PC-3 (cell line): ENCODE data around the gene FCN2. TPM values are rescaled to one million over a fixed set of nuclear protein-coding genes. Genes with fewer than 3 reads are reported as not detected.

Experiments used
- ATAC-seq: fragments of 200-7000 bp; cut with Tn5 transposase; 2 replicates; pipeline ENCODE4 v1.9.1; 2020; ENCODE audit warnings: mild to moderate bottlenecking, moderate library complexity
- BruUV-seq: library from RNA; stranded (reverse); fragments of 400-500 nt; replicated peaks from 2 replicates; lab custom pipeline; 2021; lab: Mats Ljungman, UMichigan
- CTCF ChIA-PET: fragments of 300-600 bp; sonication (Branson Sonifier 250); formaldehyde crosslinking; loops from one replicate; lab custom pipeline; 2022; ENCODE audit warnings: antibody characterized with exemption; lab: Charles Lee
- POLR2A ChIA-PET: fragments of 300-600 bp; sonication (Branson Sonifier 250); formaldehyde crosslinking; loops from one replicate; lab custom pipeline; 2022; ENCODE audit warnings: antibody characterized with exemption; ENCODE audit not compliant: unreplicated experiment; lab: Charles Lee
- DNase-seq: peaks from one replicate; pipeline ENCODE4 v3.0.0-alpha.2; 2015
- H2AFZ ChIP-seq: fragments of 300-600 bp; sonication (generic); 2 replicates; pipeline ENCODE4 v1.6.0; 2016; ENCODE audit warnings: antibody characterized with exemption, low read length
- H3F3A ChIP-seq: fragments of 300-600 bp; sonication (generic); one replicate; pipeline ENCODE4 v1.6.0; 2017; ENCODE audit warnings: antibody characterized with exemption, low read length, control low read depth, mild to moderate bottlenecking; ENCODE audit not compliant: unreplicated experiment
- H3K27ac ChIP-seq: fragments of 300-600 bp; sonication (generic); 2 replicates; pipeline ENCODE4 v1.5.1; 2016; ENCODE audit warnings: mild to moderate bottlenecking, low read length
- H3K27me3 ChIP-seq: fragments of 300-600 bp; sonication (generic); 2 replicates; pipeline ENCODE4 v1.6.1; 2016; ENCODE audit warnings: low read length, mixed read lengths
- H3K36me3 ChIP-seq: fragments of 300-600 bp; sonication (generic); 2 replicates; pipeline ENCODE4 v1.6.1; 2016; ENCODE audit warnings: low read depth, mixed run types, low read length, mixed read lengths
- H3K4me1 ChIP-seq: fragments of 300-600 bp; sonication (generic); 2 replicates; pipeline ENCODE4 v1.5.1; 2016; ENCODE audit warnings: low read length; ENCODE audit not compliant: insufficient read depth
- H3K4me2 ChIP-seq: fragments of 300-600 bp; sonication (generic); 2 replicates; pipeline ENCODE4 v1.6.0; 2016; ENCODE audit warnings: low read length
- H3K4me3 ChIP-seq: fragments of 300-600 bp; sonication (generic); 2 replicates; pipeline ENCODE4 v1.5.1; 2016; ENCODE audit warnings: mild to moderate bottlenecking, low read length, mixed read lengths
- H3K79me2 ChIP-seq: fragments of 300-600 bp; sonication (generic); 2 replicates; pipeline ENCODE4 v1.6.1; 2017; ENCODE audit warnings: low read length, mixed read lengths
- H3K9ac ChIP-seq: fragments of 300-600 bp; sonication (generic); 2 replicates; pipeline ENCODE4 v1.6.0; 2016; ENCODE audit warnings: mild to moderate bottlenecking, low read length
- H3K9me2 ChIP-seq: fragments of 300-600 bp; sonication (generic); replicated peaks from 2 replicates; pipeline ENCODE4 v1.6.1; 2016; ENCODE audit warnings: mixed run types, low read length, mixed read lengths
- H3K9me3 ChIP-seq: fragments of 300-600 bp; sonication (generic); 2 replicates; pipeline ENCODE4 v1.6.1; 2016; ENCODE audit warnings: low read length, mixed read lengths
- H4K20me1 ChIP-seq: fragments of 300-600 bp; sonication (generic); 2 replicates; pipeline ENCODE4 v1.6.1; 2016; ENCODE audit warnings: low read length, mixed read lengths
- EZH2 ChIP-seq: fragments of 300-600 bp; sonication (generic); IDR thresholded peaks from one replicate; pipeline ENCODE4 v1.6.1; 2017; ENCODE audit warnings: antibody characterized with exemption, mild to moderate bottlenecking, low read length; ENCODE audit not compliant: unreplicated experiment
- EZH2phosphoT487 ChIP-seq: fragments of 300-600 bp; sonication (generic); IDR thresholded peaks from 2 replicates; pipeline ENCODE4 v1.6.1; 2018; ENCODE audit warnings: mild to moderate bottlenecking, antibody characterized with exemption, low read length, borderline replicate concordance
- intact Hi-C: fragments of 100-400 bp; cut with micrococcal nuclease; formaldehyde crosslinking; loops from 2 replicates; pipeline ENCODE4 v1.9.0; 2023
- total RNA-seq: library from RNA; depleted of rRNA; stranded (reverse); fragments of >200 nt; gene quantifications from 2 replicates; pipeline ENCODE4 v1.2.3, GENCODE V29; 2014
- TF ChIP-seq, protein P1 (sequence below): fragments of 300-600 bp; sonication (generic); conservative IDR thresholded peaks from 2 replicates; pipeline ENCODE4 v1.5.1; 2017; ENCODE audit warnings: antibody characterized with exemption, low read depth, mild to moderate bottlenecking, low read length

Gene FCN2
- total RNA-seq, 1 experiment from 2014 or later, result not detected

DNA sequence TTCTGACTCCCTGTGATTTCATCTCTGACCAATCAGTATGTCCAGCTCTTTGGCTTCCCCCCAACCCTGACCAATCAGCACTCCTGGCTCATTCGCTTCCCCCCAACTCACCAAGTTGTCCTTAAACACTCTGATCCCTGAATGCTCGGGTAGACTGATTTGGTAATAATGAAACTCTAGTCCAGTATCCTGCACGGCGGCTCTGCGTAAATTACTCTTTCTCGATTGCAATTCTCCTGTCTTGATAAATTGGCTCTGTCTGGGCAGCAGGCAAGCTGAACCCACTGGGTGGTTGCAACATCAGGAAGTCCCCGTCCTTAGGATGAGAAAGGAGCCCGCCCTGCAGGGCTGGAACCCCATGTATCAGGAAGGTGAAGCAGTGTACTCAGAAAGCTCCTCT is 10.4 kb downstream of the FCN2 start:
- Histone ChIP-seq H3K4me1 (peaks cover 5% of the 10 kb centered on the region), H3K36me3 (no peaks in the 10 kb centered on the region), H2AFZ (no peak overlapping the region), H3K27me3 (0 out of 2 replicates have a peak, but pooled peaks cover 9% of the 10 kb centered on the region), H4K20me1 (no peaks in the 10 kb centered on the region), H3K9me3 (no peaks in the 10 kb centered on the region), H3K9ac (no peak overlapping the region), H3K27ac (no peak overlapping the region), H3K4me2 (no peak overlapping the region), H3K9me2 (no peaks in the 10 kb centered on the region), H3K79me2 (no peaks in the 10 kb centered on the region), H3K4me3 (no peak overlapping the region), H3F3A (no peaks in the 10 kb centered on the region)
- intact Hi-C loops, result no loop called here
- DNase-seq (no peak), ATAC-seq (no peak)
- ChIA-PET CTCF (no interaction called here), POLR2A (no interaction called here)
- no TSS peak for BruUV-seq
- TF ChIP-seq, protein P1, sequence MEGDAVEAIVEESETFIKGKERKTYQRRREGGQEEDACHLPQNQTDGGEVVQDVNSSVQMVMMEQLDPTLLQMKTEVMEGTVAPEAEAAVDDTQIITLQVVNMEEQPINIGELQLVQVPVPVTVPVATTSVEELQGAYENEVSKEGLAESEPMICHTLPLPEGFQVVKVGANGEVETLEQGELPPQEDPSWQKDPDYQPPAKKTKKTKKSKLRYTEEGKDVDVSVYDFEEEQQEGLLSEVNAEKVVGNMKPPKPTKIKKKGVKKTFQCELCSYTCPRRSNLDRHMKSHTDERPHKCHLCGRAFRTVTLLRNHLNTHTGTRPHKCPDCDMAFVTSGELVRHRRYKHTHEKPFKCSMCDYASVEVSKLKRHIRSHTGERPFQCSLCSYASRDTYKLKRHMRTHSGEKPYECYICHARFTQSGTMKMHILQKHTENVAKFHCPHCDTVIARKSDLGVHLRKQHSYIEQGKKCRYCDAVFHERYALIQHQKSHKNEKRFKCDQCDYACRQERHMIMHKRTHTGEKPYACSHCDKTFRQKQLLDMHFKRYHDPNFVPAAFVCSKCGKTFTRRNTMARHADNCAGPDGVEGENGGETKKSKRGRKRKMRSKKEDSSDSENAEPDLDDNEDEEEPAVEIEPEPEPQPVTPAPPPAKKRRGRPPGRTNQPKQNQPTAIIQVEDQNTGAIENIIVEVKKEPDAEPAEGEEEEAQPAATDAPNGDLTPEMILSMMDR, result no peak
- TF ChIP-seq EZH2 (no peak), EZH2phosphoT487 (no peak)

DNA sequence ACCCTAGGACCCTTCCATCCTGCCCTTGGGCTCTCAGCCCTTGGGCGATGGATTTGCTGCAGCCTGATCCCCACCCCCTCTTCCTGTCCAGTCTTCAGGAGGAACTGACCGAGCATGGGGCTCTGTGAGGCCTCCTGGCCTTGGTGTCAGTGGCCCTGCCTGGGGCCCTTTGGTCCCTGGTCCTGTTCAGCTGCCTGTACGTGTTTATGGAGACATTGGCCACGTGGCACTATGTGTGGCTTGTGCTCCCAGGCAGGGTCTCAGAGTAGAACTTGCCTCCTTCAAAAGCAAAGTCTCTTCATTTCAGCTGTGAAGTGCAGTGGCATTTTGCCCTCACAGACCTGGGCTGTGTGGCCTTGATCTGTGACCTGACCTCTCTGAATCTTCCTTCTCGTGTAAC is 11.1 kb downstream of the FCN2 start:
- intact Hi-C loops, result no loop called here

DNA sequence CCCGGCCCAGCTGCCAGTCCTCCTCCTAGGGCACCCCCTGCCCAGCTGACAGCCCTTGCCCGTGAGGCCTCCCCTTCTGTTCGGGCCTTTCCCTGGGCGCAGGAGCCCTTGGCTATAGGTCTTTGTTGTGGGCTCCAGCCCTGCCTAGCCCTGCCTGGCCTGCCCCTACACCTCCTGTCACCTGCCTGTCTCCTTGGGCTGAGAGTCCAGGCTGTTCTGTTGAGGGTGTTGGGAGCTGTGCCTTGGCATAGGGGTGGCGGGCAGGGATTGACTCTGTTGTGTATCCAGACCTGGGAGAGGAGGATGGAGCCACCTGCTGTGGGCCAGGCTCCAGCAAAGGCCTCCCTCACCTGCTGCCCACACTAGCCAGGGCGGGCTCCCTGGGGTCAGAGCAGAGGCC is 11.6 kb downstream of the FCN2 start:
- ChIA-PET CTCF (no interaction called here), POLR2A (no interaction called here)
- H4K20me1 ChIP-seq, result no peaks in the 10 kb centered on the region

More for the DNA sequence above, 11.1 kb downstream of the FCN2 start:
- Histone ChIP-seq H3K9ac (no peak overlapping the region), H3K9me3 (no peaks in the 10 kb centered on the region), H3K27ac (no peak overlapping the region), H2AFZ (no peak overlapping the region), H4K20me1 (no peaks in the 10 kb centered on the region), H3K27me3 (0 out of 2 replicates have a peak, but pooled peaks cover 9% of the 10 kb centered on the region), H3K4me3 (no peak overlapping the region), H3K4me1 (peaks cover 12% of the 10 kb centered on the region), H3K36me3 (no peaks in the 10 kb centered on the region), H3K4me2 (no peak overlapping the region), H3F3A (no peaks in the 10 kb centered on the region), H3K9me2 (no peaks in the 10 kb centered on the region), H3K79me2 (no peaks in the 10 kb centered on the region)
- BruUV-seq, result no TSS peak
- no peak for DNase-seq
- ChIA-PET POLR2A (no interaction called here), CTCF (no interaction called here)
- no peak for ATAC-seq
- TF ChIP-seq, protein P1, result no peak
- TF ChIP-seq EZH2 (no peak), EZH2phosphoT487 (no peak)

More for the DNA sequence above, 11.6 kb downstream of the FCN2 start:
- Histone ChIP-seq H3K27ac (no peak overlapping the region), H3K4me1 (peaks cover 13% of the 10 kb centered on the region), H3F3A (no peaks in the 10 kb centered on the region), H3K9me2 (no peaks in the 10 kb centered on the region), H3K4me2 (no peak overlapping the region), H2AFZ (no peak overlapping the region), H3K9ac (no peak overlapping the region), H3K4me3 (no peak overlapping the region), H3K27me3 (0 out of 2 replicates have a peak, but pooled peaks cover 5% of the 10 kb centered on the region), H3K9me3 (no peaks in the 10 kb centered on the region), H3K36me3 (no peaks in the 10 kb centered on the region), H3K79me2 (no peaks in the 10 kb centered on the region)
- ATAC-seq (no peak), DNase-seq (no peak)
- intact Hi-C loops, result no loop called here
- no peak for TF ChIP-seq EZH2phosphoT487
- TF ChIP-seq EZH2, result no peak
- TF ChIP-seq, protein P1, result no peak
- BruUV-seq, result no TSS peak
